Stimulated activated CD4-positive, alpha-beta T cell treated with anti-CD3 and anti-CD28 coated beads, Interleukin-2, amount 100 ng/mL, for 4 hours (primary cell): ENCODE results near the gene CERS2.
A peak's percentile ranks its signal among the peaks of the same experiment; 100 is the strongest.

Experiments used
- DNase-seq: peaks from one replicate; pipeline ENCODE4 v3.0.0-alpha.2; 2020; ENCODE audit warnings: low read depth

Gene CERS2

GRCh38 chr1:150997949-150998348 lies 23.3 kb upstream of the CERS2 start:
- DNase-seq = no peak

- DNase-seq = no peak
Observed at GRCh38 chr1:150997126-150997872, 22.7 kb upstream of the CERS2 start.

- no peak for DNase-seq
Observed at GRCh38 chr1:150995896-150996295, 21.3 kb upstream of the CERS2 start.

GRCh38 chr1:150995460-150995859 lies 20.8 kb upstream of the CERS2 start:
- no peak for DNase-seq

GRCh38 chr1:150994248-150994647 lies 19.6 kb upstream of the CERS2 start:
- no peak for DNase-seq

- no peak for DNase-seq
Observed at GRCh38 chr1:150992626-150993025, 18.0 kb upstream of the CERS2 start.

GRCh38 chr1:150987924-150988323 lies 13.3 kb upstream of the CERS2 start:
- DNase-seq = no peak

- DNase-seq = no peak
Observed at GRCh38 chr1:150985179-150985825, 10.7 kb upstream of the CERS2 start.

GRCh38 chr1:150981805-150982712 lies 7.4 kb upstream of the CERS2 start, which contains the start of gene ANXA9:
TSS of gene ANXA9 (plus strand) at chr1:150982292. CDS start at chr1:150983106, 814 bp downstream.
- DNase-seq = no peak

GRCh38 chr1:150981177-150981804 lies 6.7 kb upstream of the CERS2 start:
- DNase-seq = no peak

GRCh38 chr1:150979092-150980056 lies 4.7 kb upstream of the CERS2 start:
- DNase-seq = peak; percentile 80

- DNase-seq = peak; percentile 58
Observed at GRCh38 chr1:150976879-150977694, 2.5 kb upstream of the CERS2 start.

GRCh38 chr1:150976401-150976821 lies 1.8 kb upstream of the CERS2 start:
- DNase-seq = no peak

- DNase-seq = peak; percentile 23
Observed at GRCh38 chr1:150973836-150974579, 627 bp downstream of the CERS2 start.

GRCh38 chr1:150973258-150973835 lies 1.3 kb downstream of the CERS2 start:
- DNase-seq = no peak

- no peak for DNase-seq
Observed at GRCh38 chr1:150972417-150972940, 2.2 kb downstream of the CERS2 start.

GRCh38 chr1:150971583-150972416 lies 2.8 kb downstream of the CERS2 start:
- no peak for DNase-seq
